VCaP (cell line): Measurements from ENCODE around the gene LRRFIP1.

Experiments used
- H3K27ac ChIP-seq: fragments of 450-650 bp; 2 replicates; pipeline ENCODE4 v1.5.1; 2017
- CTCF ChIP-seq: fragments of 450-650 bp; conservative IDR thresholded peaks from 2 replicates; pipeline ENCODE4 v1.5.1; 2017; ENCODE audit warnings: mild to moderate bottlenecking, moderate library complexity

Gene LRRFIP1

GRCh38 chr2:237628247-237629187, 1.1 kb downstream of the LRRFIP1 start:
- no peak for TF ChIP-seq CTCF

GRCh38 chr2:237629188-237629534, 1.8 kb downstream of the LRRFIP1 start:
- no peak for TF ChIP-seq CTCF
- peak overlapping the region; percentile 75 for H3K27ac ChIP-seq

More at GRCh38 chr2:237628247-237629187, 1.1 kb downstream of the LRRFIP1 start:
- peak overlapping the region; percentile 75 for H3K27ac ChIP-seq

GRCh38 chr2:237629739-237630138, 2.4 kb downstream of the LRRFIP1 start:
- H3K27ac ChIP-seq = no peak overlapping the region
- TF ChIP-seq CTCF = no peak

- TF ChIP-seq CTCF = no peak
- H3K27ac ChIP-seq = no peak overlapping the region
Measured at GRCh38 chr2:237630216-237631000, 3.0 kb downstream of the LRRFIP1 start.

- no peak for TF ChIP-seq CTCF
- no peak overlapping the region for H3K27ac ChIP-seq
Measured at GRCh38 chr2:237631007-237631785, 3.8 kb downstream of the LRRFIP1 start.

- TF ChIP-seq CTCF = no peak
Measured at GRCh38 chr2:237631801-237632585, 4.6 kb downstream of the LRRFIP1 start.

More at GRCh38 chr2:237631801-237632585, 4.6 kb downstream of the LRRFIP1 start:
- H3K27ac ChIP-seq = no peak overlapping the region
